ENCODE measurements around the gene CENPF.
"Not testable (repeated sequence)": the region's sequence is repeated elsewhere in the genome, so short reads cannot be mapped to it uniquely, and the experiment has no call there.

DNA sequence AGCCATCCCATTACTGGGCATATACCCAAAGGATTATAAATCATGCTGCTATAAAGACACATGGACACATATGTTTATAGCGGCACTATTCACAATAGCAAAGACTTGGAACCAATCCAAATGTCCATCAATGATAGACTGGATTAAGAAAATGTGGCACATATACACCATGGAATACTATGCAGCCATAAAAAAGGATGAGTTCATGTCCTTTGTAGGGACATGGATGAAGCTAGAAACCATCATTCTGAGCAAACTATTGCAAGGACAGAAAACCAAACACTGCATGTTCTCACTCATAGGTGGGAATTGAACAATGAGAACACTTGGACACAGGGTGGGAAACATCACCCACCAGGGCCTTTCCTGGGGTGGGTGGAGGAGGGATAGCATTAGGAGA lies 72.5 kb downstream of the CENPF start:
- TF ChIP-seq, protein P1, sequence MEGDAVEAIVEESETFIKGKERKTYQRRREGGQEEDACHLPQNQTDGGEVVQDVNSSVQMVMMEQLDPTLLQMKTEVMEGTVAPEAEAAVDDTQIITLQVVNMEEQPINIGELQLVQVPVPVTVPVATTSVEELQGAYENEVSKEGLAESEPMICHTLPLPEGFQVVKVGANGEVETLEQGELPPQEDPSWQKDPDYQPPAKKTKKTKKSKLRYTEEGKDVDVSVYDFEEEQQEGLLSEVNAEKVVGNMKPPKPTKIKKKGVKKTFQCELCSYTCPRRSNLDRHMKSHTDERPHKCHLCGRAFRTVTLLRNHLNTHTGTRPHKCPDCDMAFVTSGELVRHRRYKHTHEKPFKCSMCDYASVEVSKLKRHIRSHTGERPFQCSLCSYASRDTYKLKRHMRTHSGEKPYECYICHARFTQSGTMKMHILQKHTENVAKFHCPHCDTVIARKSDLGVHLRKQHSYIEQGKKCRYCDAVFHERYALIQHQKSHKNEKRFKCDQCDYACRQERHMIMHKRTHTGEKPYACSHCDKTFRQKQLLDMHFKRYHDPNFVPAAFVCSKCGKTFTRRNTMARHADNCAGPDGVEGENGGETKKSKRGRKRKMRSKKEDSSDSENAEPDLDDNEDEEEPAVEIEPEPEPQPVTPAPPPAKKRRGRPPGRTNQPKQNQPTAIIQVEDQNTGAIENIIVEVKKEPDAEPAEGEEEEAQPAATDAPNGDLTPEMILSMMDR (IDR thresholded peaks at IDR 0.05 in 8 of 11, conservative IDR thresholded peaks at IDR 0.05 in 3 of 11) = not testable (repeated sequence)
- TF ChIP-seq POLR2A, POLR2AphosphoS5 (IDR thresholded peaks at IDR 0.05): not testable (repeated sequence)
